ENCODE data around the gene KIFC3.
A peak's percentile ranks its signal among the peaks of the same experiment; 100 is the strongest.

The KIFC3 gene

GRCh38 chr16:57809276-57810196 lies 7.2 kb upstream of the KIFC3 start:
- in situ Hi-C loops (cut with HindIII; ENCODE audit: low pct_ligation_motif_present, low pct_unique_long_range_greater_than_20kb, low sequenced_read_pairs): no loop called here
- peak; percentile 55 for DNase-seq

DNA sequence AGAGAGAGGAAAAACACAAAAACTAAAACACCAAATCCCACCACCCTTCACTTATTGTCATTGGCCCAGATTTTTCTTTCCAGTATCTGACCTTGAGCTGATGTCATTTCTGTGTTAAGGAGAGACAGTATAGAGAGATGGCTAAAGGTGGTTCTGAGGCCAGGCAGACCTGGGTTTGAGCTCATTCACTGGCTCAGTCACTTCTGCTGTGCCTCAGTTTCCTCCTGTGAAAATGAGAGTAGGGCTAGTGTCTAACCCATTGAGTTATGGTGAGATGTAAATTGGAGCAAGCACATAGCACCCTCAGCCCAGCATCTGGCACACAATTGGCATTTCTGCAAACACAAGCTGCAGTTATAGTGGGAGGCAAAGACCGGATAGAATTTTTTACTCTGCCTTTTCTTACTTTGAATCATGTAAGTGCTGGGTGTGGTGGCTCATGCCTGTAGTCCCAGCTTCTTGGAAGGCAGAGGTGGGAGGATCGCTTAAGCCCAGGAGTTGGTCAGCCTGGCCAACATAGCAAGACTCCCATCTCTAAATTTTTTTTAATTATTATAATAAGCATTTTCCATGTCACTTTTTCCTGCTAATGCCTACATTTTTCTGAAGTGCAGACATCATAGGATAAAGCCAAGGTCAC lies 6.4 kb upstream of the KIFC3 start:
- DNase-seq: no peak
- in situ Hi-C loops (cut with HindIII; ENCODE audit: low pct_ligation_motif_present, low pct_unique_long_range_greater_than_20kb, low sequenced_read_pairs): no loop called here

DNA sequence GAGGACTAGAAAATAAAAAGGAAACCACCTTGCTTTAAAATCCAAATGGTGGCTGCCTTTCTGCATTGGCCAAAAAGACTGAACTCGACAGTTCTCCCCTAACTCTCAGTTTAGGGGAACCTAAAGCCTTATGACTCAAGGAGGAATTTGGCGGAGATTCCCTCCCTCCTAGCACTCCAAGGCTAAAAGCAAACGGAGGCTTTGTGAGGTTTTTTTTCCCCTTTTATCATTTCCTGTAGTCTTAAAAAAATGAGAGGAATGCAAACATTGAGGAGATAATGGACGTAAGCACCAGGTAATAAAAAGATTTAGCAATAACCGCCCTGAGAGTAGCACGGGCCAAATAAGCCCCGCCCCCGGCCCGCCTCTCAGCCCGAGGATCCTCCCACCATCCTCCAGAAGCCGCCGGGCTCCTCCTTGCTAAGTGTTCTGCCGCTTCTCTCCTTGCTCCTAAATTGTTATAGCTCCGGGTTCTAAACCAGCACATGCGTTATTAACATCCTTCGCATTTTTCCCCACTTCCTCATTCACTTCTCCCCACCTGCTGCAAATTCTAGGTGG lies 5.8 kb upstream of the KIFC3 start:
- DNase-seq: peak; percentile 99
- in situ Hi-C loops (cut with HindIII; ENCODE audit: low pct_ligation_motif_present, low pct_unique_long_range_greater_than_20kb, low sequenced_read_pairs): no loop called here

- DNase-seq: peak; percentile 86
- in situ Hi-C loops (cut with HindIII; ENCODE audit: low pct_ligation_motif_present, low pct_unique_long_range_greater_than_20kb, low sequenced_read_pairs): no loop called here
Measured at GRCh38 chr16:57807252-57807967, 5.1 kb upstream of the KIFC3 start.

- in situ Hi-C loops (cut with HindIII; ENCODE audit: low pct_ligation_motif_present, low pct_unique_long_range_greater_than_20kb, low sequenced_read_pairs): no loop called here
- DNase-seq: no peak
Measured at GRCh38 chr16:57805176-57805575, 2.9 kb upstream of the KIFC3 start.

GRCh38 chr16:57804111-57804837 lies 2.0 kb upstream of the KIFC3 start:
- no peak for DNase-seq
- in situ Hi-C loops (cut with HindIII; ENCODE audit: low pct_ligation_motif_present, low pct_unique_long_range_greater_than_20kb, low sequenced_read_pairs): no loop called here

DNA sequence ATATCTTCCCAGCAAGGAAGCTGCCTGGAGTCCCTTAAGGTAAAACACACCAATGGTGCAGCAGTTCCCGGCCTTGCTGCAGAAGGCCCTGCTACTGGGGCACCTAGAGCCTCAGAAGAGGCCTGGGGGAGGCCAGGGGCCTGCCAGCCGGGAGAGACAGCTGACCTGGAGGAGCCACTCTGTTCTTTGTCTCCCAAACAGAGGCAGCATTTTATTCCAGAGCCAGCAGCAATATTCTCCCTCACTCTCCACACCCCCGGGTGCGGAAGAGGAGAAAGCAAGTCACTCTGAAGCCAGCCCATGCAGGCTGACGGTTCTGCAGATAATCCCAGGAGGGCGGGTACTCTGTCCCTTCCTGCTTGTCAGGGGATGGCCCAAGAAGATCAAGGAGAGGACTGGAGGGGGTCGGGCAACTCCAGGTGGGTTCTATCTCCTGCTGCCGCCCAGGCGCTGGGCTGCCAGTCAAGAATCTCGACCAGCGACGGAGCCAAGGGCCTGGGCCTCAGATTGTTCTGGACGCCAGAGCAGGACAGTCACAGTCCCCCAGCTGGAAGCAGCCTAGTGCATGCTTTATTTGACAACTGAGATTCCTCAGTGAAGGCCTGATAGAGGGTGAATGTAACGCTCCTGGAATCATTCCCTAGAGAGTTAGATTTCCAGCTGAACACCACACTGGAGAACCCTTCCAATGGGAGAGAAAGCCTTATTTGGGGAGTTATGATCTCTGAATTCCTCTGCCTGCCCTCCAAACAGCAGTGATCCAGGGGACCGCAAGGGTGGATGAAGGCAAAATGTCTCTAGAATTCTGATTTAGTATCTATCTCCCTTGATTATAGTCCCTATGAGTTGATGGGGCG lies 1.1 kb upstream of the KIFC3 start:
- no peak for DNase-seq
- in situ Hi-C loops (cut with HindIII; ENCODE audit: low pct_ligation_motif_present, low pct_unique_long_range_greater_than_20kb, low sequenced_read_pairs): no loop called here

DNA sequence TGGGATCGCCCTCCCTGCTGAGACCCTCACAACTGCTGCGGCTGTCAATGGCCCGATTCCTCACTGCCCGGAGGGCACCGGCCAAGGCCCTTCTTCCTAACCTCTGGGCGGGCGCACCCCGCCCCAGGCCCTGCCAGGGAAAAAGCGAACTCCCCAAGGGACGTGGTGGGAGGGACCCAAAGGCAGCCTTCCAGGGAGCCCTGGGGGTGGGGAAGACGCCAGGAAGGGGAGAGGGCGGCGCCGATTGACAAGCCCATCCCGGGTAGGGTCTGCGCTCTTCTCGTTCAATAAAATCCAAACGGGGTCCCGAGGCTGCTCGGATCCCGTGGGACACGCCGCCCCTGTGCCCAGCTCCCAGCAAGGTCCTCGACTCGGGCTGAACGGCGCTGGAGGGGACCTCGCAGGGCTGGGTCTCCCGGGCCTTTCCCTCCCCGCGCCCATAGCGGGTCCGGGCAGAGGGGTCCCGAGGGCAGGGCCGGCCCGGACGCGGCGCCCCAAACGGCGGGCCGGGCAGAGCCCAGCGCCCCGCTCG lies 416 bp downstream of the KIFC3 start:
- peak; percentile 81 for DNase-seq
- in situ Hi-C loops (cut with HindIII; ENCODE audit: low pct_ligation_motif_present, low pct_unique_long_range_greater_than_20kb, low sequenced_read_pairs): no loop called here

DNA sequence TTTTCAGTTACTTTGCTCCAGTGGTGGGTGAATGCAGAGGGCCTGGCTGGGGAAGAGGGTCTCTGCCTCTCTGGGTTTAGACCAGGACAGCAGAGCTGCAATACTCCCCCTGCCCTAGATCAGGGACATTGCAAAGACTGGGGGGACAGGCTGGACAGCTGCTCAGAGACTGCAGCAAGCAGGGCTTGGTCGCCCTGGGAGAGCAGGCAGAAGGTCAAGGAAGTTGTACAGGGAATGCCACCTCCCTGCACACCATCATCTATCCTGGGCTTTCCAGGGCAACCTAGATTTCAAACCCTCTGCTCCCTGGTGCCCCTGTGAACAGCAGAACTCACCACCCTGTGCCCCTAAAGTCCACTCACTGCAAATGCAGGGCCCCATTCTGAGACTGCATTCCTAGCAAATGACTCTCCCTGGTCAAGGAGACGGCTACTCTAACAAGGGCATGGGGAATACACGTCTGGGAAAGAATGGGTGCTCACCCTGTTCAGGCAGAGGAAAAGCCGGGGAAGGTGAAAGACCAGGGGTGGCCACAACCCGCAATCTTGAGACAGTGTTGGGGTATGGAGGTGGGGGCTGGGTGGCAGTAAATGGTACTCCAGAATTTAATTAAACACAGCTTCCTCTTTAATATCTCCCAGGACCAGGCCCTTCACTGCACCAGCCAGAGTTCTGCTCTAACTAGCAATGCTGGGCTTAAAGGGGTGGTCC lies 1.0 kb downstream of the KIFC3 start:
- in situ Hi-C loops (cut with HindIII; ENCODE audit: low pct_ligation_motif_present, low pct_unique_long_range_greater_than_20kb, low sequenced_read_pairs): no loop called here
- DNase-seq: peak; percentile 88

- in situ Hi-C loops (cut with HindIII; ENCODE audit: low pct_ligation_motif_present, low pct_unique_long_range_greater_than_20kb, low sequenced_read_pairs): no loop called here
- DNase-seq: no peak
Measured at GRCh38 chr16:57800200-57801097, 1.8 kb downstream of the KIFC3 start.

GRCh38 chr16:57799600-57800199 lies 2.6 kb downstream of the KIFC3 start:
- no peak for DNase-seq
- in situ Hi-C loops (cut with HindIII; ENCODE audit: low pct_ligation_motif_present, low pct_unique_long_range_greater_than_20kb, low sequenced_read_pairs): no loop called here

- in situ Hi-C loops (cut with HindIII; ENCODE audit: low pct_ligation_motif_present, low pct_unique_long_range_greater_than_20kb, low sequenced_read_pairs): no loop called here
- no peak for DNase-seq
Measured at GRCh38 chr16:57798953-57799599, 3.2 kb downstream of the KIFC3 start.

- in situ Hi-C loops (cut with HindIII; ENCODE audit: low pct_ligation_motif_present, low pct_unique_long_range_greater_than_20kb, low sequenced_read_pairs): no loop called here
- no peak for DNase-seq
Measured at GRCh38 chr16:57798267-57798810, 4.0 kb downstream of the KIFC3 start.

DNA sequence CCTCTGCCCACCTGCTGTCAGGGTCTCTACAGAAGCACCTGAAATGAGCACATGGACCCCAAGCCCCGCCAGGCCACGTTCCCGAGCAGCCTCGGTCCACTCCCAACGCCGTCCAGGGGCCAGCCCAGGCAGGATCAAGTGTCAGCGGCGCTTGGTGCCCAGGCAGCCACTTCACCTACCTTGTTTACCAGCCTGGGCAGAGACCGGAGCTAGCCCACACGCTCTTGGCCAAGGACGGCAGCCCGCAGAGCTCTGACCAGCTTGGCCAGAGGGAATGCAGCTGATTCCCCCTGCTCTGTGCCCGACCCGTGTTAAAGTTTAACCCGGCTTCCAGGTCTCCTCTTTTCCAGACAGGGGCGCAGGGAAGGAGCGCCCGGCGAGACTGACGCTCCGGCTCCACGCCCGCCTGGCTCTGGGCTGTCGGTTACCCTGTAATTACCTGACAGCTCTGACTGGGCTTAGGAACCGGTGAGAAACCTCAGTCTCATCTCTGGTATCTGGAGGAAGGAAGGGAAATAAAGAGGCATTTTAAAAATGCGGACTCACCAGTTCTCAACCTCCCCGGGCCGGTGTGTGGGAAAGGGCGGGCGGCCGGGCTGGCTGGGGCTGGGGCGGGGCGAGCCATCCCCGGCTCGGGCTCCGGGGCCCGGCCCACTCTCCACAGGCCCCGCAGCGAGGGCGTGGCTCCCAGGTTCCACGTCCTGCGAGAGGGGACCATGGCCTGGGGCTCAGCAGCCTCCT lies 4.6 kb downstream of the KIFC3 start:
- DNase-seq: peak; percentile 92
- in situ Hi-C loops (cut with HindIII; ENCODE audit: low pct_ligation_motif_present, low pct_unique_long_range_greater_than_20kb, low sequenced_read_pairs): no loop called here

Measured in ACHN (cell line).